ENCODE data around the gene SFT2D1.
"Not testable (repeated sequence)": the region's sequence is repeated elsewhere in the genome, so short reads cannot be mapped to it uniquely, and the experiment has no call there.

The SFT2D1 gene

DNA sequence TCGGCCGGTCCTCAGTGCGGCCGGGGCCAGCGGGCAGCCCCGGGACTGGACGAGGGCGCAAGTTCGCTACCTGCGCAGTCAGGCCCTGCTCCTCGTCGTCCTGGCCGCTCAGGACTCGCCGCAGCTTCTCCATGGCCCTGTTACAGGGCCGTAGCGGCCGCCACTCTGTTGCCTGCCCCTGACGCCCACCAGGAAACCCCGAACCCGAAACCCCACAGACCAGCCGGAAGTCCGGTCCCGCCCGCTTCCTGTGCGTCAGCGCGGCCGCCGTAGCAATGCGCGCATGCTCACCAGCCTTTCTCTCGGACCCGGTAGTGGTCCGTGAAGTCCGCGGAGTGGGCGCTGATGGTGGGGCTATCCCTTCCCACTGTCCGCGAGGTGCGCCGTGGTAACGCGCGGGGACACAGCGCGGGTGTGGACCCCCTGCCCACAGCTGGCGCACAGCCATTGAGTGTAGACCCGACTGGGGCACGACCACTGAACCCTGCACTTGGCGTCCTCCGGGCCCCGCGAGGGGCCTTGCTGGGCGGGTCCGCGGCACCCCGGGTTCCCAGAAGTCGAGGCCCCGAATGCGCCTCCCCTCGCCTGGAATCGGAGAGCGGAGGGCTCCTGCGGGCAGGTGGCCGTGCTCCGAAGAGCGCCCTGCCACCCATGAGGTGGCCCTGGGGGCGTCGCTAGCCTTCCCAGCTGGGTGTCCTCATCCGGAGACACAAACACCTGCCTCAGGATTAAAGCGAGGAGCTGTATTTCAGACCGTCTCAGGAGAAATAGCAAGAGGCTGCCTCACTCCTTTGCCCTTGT is at the start of gene SFT2D1:
TSS of gene SFT2D1 (minus strand) at position 197 of the 801 bp plus-strand sequence. CDS start at position 133, 64 bp downstream.
- DNase-seq: peak; percentile 68 to 81

DNA sequence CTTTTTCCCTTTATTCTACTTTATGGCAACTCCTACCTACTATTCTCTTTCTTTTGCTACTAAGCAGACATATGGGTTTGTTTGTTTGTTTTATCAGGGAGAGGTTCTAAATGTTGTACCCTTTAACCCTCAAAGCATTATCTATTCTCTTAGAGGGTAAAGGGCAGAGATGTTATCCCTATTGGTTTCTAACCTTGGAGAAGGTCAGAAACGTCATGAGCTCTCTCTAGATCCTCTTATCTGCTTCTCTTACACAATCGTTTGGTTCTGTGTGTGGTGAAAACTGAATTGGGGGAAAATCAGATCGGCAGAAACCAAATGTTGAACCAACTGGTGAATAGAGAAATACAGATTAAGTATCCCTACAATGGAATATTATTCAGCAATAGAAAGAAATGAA is 46.8 kb upstream of the SFT2D1 start:
- DNase-seq: no peak

GRCh38 chr6:166388290-166389004 is 46.1 kb upstream of the SFT2D1 start:
- no peak for DNase-seq

DNA sequence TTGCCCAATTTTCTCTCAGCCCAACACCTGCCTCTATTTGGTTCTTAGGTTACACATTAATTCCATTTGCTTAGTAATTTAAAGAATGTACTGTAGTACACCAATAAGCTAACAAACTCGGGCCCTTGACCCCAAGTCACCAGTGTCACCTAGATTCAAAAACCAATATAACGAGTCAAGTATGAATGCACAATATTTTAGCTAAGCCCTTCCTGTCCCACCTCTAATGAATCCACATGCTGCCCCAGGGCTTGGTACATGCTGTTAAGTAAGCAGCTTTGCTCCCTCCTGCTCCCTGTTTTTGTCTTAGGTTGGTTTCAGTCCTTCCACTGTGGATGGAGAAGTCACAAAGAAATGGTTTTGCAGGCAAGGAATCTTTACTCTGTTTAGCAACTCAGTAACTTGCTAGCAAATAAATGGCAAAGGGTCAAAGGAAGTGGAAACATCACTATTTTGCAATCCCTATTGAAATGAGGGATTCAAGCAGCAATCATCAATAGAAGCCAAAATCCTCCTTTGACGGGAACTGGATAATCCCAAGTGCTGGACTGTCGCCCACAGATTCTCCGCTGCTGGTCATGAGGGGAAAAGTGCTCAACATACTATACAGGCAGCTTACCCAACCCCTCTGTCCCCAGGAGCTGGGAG is 45.4 kb upstream of the SFT2D1 start:
- no peak for DNase-seq

GRCh38 chr6:166387098-166387497 is 44.8 kb upstream of the SFT2D1 start:
- DNase-seq: not testable (repeated sequence)

GRCh38 chr6:166386111-166386510 is 43.8 kb upstream of the SFT2D1 start:
- DNase-seq: no peak

GRCh38 chr6:166383802-166384363 is 41.5 kb upstream of the SFT2D1 start:
- peak in 1 of 2 experiments; percentile 61 for DNase-seq

GRCh38 chr6:166382933-166383801 is 40.8 kb upstream of the SFT2D1 start, which contains the start of gene MPC1:
Gene MPC1 (minus strand): TSS chr6:166382940. CDS start chr6:166382876, 64 bp downstream.
- DNase-seq: peak; percentile 90 to 96

GRCh38 chr6:166382500-166382932 is 40.2 kb upstream of the SFT2D1 start:
- no peak for DNase-seq

GRCh38 chr6:166381733-166382499 is 39.6 kb upstream of the SFT2D1 start:
- peak; percentile 31 to 76 for DNase-seq

GRCh38 chr6:166381381-166381732 is 39.0 kb upstream of the SFT2D1 start:
- no peak for DNase-seq

DNA sequence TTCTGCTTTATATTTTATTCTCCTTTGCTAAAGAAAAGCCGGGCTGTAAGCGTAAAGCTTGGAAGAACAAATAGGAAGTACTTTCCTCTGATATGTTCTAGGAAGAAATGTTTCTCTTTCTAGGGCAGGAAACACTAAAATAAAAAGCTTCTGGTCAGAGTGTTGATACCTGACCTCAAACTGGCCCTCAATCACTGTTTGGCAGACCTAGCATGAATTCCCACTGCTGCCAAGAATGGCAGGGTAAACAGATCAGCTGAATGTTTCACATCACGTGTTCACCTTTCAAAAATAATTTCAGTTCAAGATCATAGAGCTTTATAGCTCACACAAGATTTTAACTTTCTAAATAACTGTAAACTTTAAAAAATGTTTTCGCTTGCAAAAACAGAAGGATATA is 37.5 kb upstream of the SFT2D1 start:
- DNase-seq: no peak

DNA sequence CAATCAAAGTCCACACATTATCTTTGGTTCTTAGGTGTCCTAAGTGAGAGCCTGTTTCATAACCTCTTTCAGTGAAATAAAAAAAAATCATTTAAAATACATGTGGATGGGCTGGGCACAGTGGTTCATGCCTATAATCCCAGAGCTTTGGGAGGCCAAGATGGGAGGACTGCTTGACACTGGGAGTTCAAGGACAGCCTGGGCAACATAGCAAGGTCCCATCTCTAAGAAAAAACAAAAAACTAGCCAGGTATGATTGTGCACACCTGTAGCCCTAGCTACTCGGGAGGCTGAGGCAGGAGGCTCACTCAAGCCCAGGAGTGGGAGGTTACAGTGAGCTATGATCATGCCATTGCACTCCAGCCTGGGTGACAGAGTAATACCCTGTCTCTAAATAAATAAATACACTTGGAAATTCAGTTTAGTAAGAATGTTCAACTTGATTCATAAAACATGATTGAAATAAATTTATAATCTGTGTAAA is 36.8 kb upstream of the SFT2D1 start:
- DNase-seq: no peak

GRCh38 chr6:166377721-166378120 is 35.4 kb upstream of the SFT2D1 start:
- no peak for DNase-seq

DNA sequence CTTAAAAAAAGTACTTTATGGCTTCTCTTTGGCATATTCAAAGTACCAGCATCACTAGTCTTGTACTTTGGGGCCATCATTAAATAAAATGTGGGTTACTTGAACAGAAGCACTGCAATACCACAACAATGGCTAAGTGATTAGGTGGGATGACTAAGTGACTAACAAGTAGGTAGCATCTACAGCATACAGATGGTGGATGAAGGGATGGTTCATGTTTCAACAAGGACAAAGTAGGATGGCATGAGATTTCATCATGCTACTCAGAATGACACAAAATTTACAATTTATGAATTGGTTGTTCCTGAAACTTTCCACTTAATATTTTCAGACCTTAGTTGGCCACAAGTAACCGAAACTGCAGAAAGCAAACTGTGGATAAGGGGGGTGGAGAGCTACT is 32.7 kb upstream of the SFT2D1 start:
- no peak for DNase-seq

GRCh38 chr6:166370489-166370888 is 28.1 kb upstream of the SFT2D1 start:
- DNase-seq: no peak

DNA sequence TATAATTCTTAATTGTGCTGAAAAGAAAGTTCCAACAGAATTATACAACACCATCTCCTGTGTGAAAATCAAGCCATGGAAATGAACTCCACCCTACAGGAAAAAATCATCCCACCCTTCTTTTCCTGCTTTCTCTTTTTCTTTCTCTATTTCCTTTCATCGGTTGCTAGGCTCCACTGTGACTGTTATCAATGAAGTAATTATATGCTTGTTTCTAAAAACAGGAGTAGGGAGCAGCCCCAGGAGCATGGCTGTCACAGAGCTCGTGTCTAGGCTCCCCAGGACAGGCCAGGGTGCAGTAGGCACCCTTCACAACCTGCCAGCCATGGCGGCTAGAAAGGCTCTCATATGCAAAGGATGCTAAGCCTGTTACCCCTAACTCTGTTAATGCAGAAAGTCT is 27.4 kb upstream of the SFT2D1 start:
- DNase-seq: no peak

DNA sequence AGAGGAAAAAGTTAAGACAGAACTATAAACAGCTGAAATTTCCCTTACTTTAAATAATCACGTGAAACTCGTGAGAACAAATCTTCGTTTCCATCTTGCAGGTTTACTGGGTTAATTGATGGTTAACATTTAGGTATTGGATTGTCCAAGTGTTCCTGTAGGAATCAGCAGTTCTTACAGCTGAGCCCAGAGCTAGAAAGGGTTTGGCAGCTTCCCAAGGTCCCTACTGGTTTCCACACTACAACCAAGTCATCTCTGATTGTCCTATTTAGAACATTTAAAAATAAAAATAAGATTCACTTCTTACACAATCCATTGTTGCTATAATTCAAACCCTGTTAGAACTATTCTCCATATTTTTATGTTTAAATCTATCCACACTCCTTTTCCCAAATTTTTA is 24.6 kb upstream of the SFT2D1 start:
- no peak for DNase-seq

GRCh38 chr6:166365806-166366205 is 23.5 kb upstream of the SFT2D1 start:
- DNase-seq: no peak

DNA sequence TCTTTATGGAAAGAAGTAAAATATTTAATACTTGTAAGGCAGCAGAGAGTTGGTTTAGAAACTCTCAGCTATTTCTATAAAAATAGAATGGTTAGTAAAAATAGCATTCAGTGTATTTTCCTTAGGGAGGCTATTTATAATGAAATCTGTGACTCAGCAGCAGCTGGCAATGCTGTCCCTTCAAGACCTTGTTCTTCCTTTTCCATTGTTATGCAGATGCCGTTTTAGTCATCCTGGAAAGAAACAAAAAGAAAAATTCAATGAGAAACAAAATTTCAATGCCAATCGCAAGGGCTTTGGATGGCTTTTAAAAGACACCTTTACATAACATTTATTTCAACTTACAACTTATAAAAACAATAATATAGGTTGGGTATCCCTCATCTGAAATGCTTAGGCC is 22.9 kb upstream of the SFT2D1 start:
- DNase-seq: no peak

DNA sequence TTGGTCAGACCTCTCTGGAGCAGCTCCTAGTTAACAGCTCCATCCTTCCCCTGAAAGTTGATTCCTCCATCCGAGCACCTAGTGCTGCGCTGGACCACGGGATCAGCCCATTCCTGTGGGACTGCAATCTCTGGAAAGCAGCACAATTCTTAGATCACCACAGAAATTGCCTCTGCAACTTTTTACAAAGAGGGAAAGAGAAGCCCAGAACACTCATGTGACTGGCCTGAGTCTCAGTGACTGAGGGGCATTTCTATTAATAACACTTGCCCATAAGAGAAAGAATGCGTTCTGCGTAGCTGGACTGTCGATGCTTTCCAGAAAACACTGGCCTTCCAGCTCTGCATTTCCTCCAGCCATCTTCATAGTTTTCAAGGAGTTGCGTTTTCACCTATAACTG is 22.1 kb upstream of the SFT2D1 start:
- DNase-seq: no peak
